HCT116 (cell line): ENCODE measurements around the gene SH2D7. TPM values are rescaled to one million over a fixed set of nuclear protein-coding genes. Genes with fewer than 3 reads are reported as not detected.

Experiments
- ATAC-seq: fragments of 200-7000 bp; cut with Tn5 transposase; 2 replicates; pipeline ENCODE4 v1.9.1; 2020; ENCODE audit warnings: mild to moderate bottlenecking, moderate library complexity
- BruUV-seq: library from RNA; stranded (reverse); fragments of 400-500 nt; replicated peaks from 2 replicates; lab custom pipeline; 2021; lab: Mats Ljungman, UMichigan
- CTCF ChIA-PET: fragments of 300-600 bp; sonication (Branson Sonifier 250); formaldehyde crosslinking; loops from one replicate; lab custom pipeline; 2021; ENCODE audit warnings: antibody characterized with exemption; lab: Charles Lee
- POLR2A ChIA-PET: fragments of 300-600, 350-600 bp; sonication (Branson Sonifier 250); formaldehyde crosslinking; loops from one replicate; lab custom pipeline; 2021; ENCODE audit warnings: antibody characterized with exemption; lab: Charles Lee
- RAD21 ChIA-PET, 2 experiments: fragments of 300-600 bp; sonication (Branson Sonifier 250); formaldehyde crosslinking; loops; one replicate each; lab custom pipeline; 2023; ENCODE audit warnings: low total read pairs in 2 of 2; ENCODE audit not compliant: uncharacterized antibody in 2 of 2, unreplicated experiment in 2 of 2, low non-redundant PET in 1 of 2; lab: Charles Lee
- DNase-seq: peaks from one replicate; pipeline ENCODE4 v3.0.0-alpha.2; 2010; ENCODE audit warnings: low read depth, low spot score
- H2AFZ ChIP-seq: fragments of 200-600 bp; shearing (Covaris generic), sonication (generic); 2 replicates; pipeline ENCODE4 v1.6.1; 2017; ENCODE audit warnings: low read depth, mixed run types, mixed read lengths, antibody characterized with exemption, low read length; ENCODE audit not compliant: poor library complexity, severe bottlenecking
- H3K27ac ChIP-seq: 2 replicates; pipeline ENCODE4 v1.5.1; 2012; ENCODE audit warnings: low read depth, low read length
- H3K27me3 ChIP-seq: fragments of 200-600 bp; sonication (generic); 2 replicates; pipeline ENCODE4 v1.6.1; 2016; ENCODE audit warnings: mixed run types, low read length, mixed read lengths; ENCODE audit not compliant: insufficient read depth
- H3K36me3 ChIP-seq, 2 experiments: fragments of 200-500 bp in 1 of 2; fragments of 200-600 bp in 1 of 2; sonication (Bioruptor generic) in 1 of 2; sonication (generic) in 1 of 2; 2 replicates each; pipeline versions ENCODE4 v1.5.1 to v1.6.1; 2014 to 2016; ENCODE audit warnings: low read length in 2 of 2, inconsistent platforms in 1 of 2, mixed read lengths in 1 of 2, mixed run types in 1 of 2; ENCODE audit not compliant: insufficient read depth in 2 of 2, control insufficient read depth in 1 of 2
- H3K4me1 ChIP-seq, 2 experiments: fragments of 200-600 bp in 1 of 2; sonication (generic) in 1 of 2; 2 replicates each; pipeline versions ENCODE4 v1.5.1 to v1.6.1; 2012 to 2017; ENCODE audit warnings: low read length in 2 of 2, inconsistent platforms in 1 of 2, mild to moderate bottlenecking in 1 of 2, mixed read lengths in 1 of 2, mixed run types in 1 of 2, moderate library complexity in 1 of 2; ENCODE audit not compliant: insufficient read depth in 2 of 2, control insufficient read depth in 1 of 2
- H3K4me2 ChIP-seq: fragments of 200-600 bp; sonication (generic); 2 replicates; pipeline ENCODE4 v1.6.1; 2017; ENCODE audit warnings: mixed run types, low read length, mixed read lengths
- H3K4me3 ChIP-seq, 2 experiments: fragments of 200-600 bp in 1 of 2; sonication (generic) in 1 of 2; replicated peaks in 1 of 2; 2 replicates each; pipeline ENCODE4 v1.5.1; 2011 to 2016; ENCODE audit warnings: low read length in 2 of 2, control low read depth in 1 of 2, low read depth in 1 of 2, mild to moderate bottlenecking in 1 of 2, mixed read lengths in 1 of 2, mixed run types in 1 of 2
- H3K79me2 ChIP-seq: fragments of 200-600 bp; sonication (generic); 2 replicates; pipeline ENCODE4 v1.6.1; 2017; ENCODE audit warnings: mild to moderate bottlenecking, mixed run types, low read length, moderate library complexity, mixed read lengths; ENCODE audit not compliant: insufficient read depth
- H3K9ac ChIP-seq: fragments of 200-600 bp; sonication (generic); 2 replicates; pipeline ENCODE4 v1.6.1; 2016; ENCODE audit warnings: low read length, mixed read lengths
- H3K9me2 ChIP-seq: fragments of 200-600 bp; sonication (generic), shearing (Covaris generic); 2 replicates; pipeline ENCODE4 v1.6.1; 2017; ENCODE audit warnings: mixed run types, mild to moderate bottlenecking, moderate library complexity; ENCODE audit not compliant: insufficient read depth
- H3K9me3 ChIP-seq, 2 experiments: fragments of 200-500 bp in 1 of 2; fragments of 200-600 bp in 1 of 2; sonication (Bioruptor generic) in 1 of 2; sonication (generic) in 1 of 2; 2 replicates each; pipeline ENCODE4 v1.6.1; 2014 to 2017; ENCODE audit warnings: low read length in 2 of 2, mixed read lengths in 2 of 2, inconsistent platforms in 1 of 2, low read depth in 1 of 2, mild to moderate bottlenecking in 1 of 2, mixed run types in 1 of 2, moderate library complexity in 1 of 2; ENCODE audit not compliant: control insufficient read depth in 1 of 2, insufficient read depth in 1 of 2
- H4K20me1 ChIP-seq: fragments of 200-600 bp; sonication (generic), shearing (Covaris generic); 2 replicates; pipeline ENCODE4 v1.6.1; 2017; ENCODE audit warnings: mixed run types, mild to moderate bottlenecking, moderate library complexity; ENCODE audit not compliant: insufficient read depth
- CBX3 ChIP-seq: IDR thresholded peaks from 2 replicates; pipeline ENCODE4 v1.6.1; 2012; ENCODE audit warnings: low read depth
- EZH2 ChIP-seq: fragments of 200-600 bp; sonication (generic); IDR thresholded peaks from 2 replicates; pipeline ENCODE4 v1.6.1; 2017; ENCODE audit warnings: antibody characterized with exemption, mixed run types
- MAX ChIP-seq: IDR thresholded peaks from 2 replicates; pipeline ENCODE4 v1.6.1; 2012
- POLR2A ChIP-seq: IDR thresholded peaks from 2 replicates; pipeline ENCODE4 v1.7.0; 2011; ENCODE audit warnings: borderline replicate concordance; ENCODE audit not compliant: insufficient read depth, insufficient read length; ENCODE audit errors: extremely low read depth
- SRF ChIP-seq: IDR thresholded peaks from 2 replicates; pipeline ENCODE4 v1.6.1; 2012; ENCODE audit warnings: low read depth
- ZBTB33 ChIP-seq: IDR thresholded peaks from 2 replicates; pipeline ENCODE4 v1.6.1; 2011; ENCODE audit warnings: mild to moderate bottlenecking, low read length, moderate library complexity; ENCODE audit not compliant: insufficient replicate concordance; ENCODE audit errors: extremely low read depth
- intact Hi-C: fragments of 100-400 bp; cut with micrococcal nuclease; formaldehyde crosslinking; loops from 2 replicates; pipeline ENCODE4 v1.10.0; 2022
- total RNA-seq: library from RNA; stranded (reverse); gene quantifications from one replicate; pipeline ENCODE4 v1.2.1, GENCODE V29; 2021; ENCODE audit not compliant: unreplicated experiment

The SH2D7 gene
- total RNA-seq, 1 experiment from 2014 or later, result not detected

GRCh38 chr15:78075490-78076230, 16.7 kb upstream of the SH2D7 start:
- RAD21 ChIA-PET, result no interaction called here

More at GRCh38 chr15:78075490-78076230, 16.7 kb upstream of the SH2D7 start:
- peak overlapping the region; percentile 25; the same call in 1 of the 2 replicates for H3K27ac ChIP-seq
- POLR2A ChIA-PET, result no interaction called here
- no peak overlapping the region for H2AFZ ChIP-seq
- peaks cover 23% of the 10 kb centered on the region for H3K79me2 ChIP-seq
- H3K27me3 ChIP-seq, result no peaks in the 10 kb centered on the region
- intact Hi-C loops, result no loop called here
- no TSS peak for BruUV-seq
- H3K4me1 ChIP-seq, result peaks cover 12 to 19% of the 10 kb centered on the region in 2 experiments
- 0 out of 2 replicates have a peak overlapping the region, but pooled peaks have one; percentile 1 for H3K9ac ChIP-seq
- peak overlapping the region; percentile 96 for H3K4me2 ChIP-seq
- H3K36me3 ChIP-seq, result no peaks in the 10 kb centered on the region; a peak in 1 of 4 replicates
- DNase-seq, result no peak
- H3K9me2 ChIP-seq, result no peaks in the 10 kb centered on the region
- H4K20me1 ChIP-seq, result peaks cover 3% of the 10 kb centered on the region; the same call in 1 of the 2 replicates
- peak overlapping the region; percentile 15 to 81; a peak in 3 of 4 replicates for H3K4me3 ChIP-seq
- H3K9me3 ChIP-seq, result no peaks in the 10 kb centered on the region
- TF ChIP-seq CBX3 (no peak), ZBTB33 (no peak), POLR2A (no peak), SRF (no peak), MAX (no peak), EZH2 (no peak)
- TF ChIP-seq, all 23 proteins: peak for 0
- 0 out of 2 replicates have a peak, but pooled peaks have one; percentile 9 for ATAC-seq
- CTCF ChIA-PET, result interaction anchor here (1.4 kb wide), 1 partner anchor 75 kb away, joined by 4 read pairs; no protein-coding TSS in a partner anchor
